Measurements from ENCODE around the gene TTC29.

The TTC29 gene

DNA sequence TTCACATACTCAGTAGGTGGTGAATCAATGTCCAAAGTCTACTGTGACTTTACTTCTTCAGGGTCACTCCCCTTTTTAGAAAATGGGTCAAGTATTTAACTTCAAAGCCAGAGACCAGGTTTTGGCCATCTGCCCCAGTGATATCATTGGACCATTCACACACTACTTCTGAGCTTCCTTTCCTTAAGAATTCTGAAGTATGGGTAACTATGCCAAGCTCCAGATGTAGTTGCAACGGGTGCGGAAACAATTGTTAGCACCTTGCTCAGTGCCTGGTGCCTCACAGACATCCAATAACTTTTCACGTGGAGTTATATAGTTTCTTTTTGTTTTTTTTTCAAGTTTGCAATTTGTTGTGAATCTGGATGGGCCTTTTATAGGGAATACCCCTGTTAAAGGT is 62.6 kb downstream of the TTC29 start:
- Histone ChIP-seq H3K9ac (ENCODE audit: low read length) (no peak overlapping the region), H3K27me3 (ENCODE audit: insufficient read depth, low read length) (no peaks in the 10 kb centered on the region), H3K4me2 (ENCODE audit: low read length) (no peak overlapping the region), H4K20me1 (ENCODE audit: insufficient read depth, low read length) (no peaks in the 10 kb centered on the region), H3K4me1 (ENCODE audit: insufficient read depth, low read length, severe bottlenecking) (no peaks in the 10 kb centered on the region), H2AFZ (ENCODE audit: low read length) (no peak overlapping the region), H3K9me2 (ENCODE audit: low read depth, low read length) (no peaks in the 10 kb centered on the region), H3K9me3 (ENCODE audit: low read length) (no peaks in the 10 kb centered on the region), H3K4me3 (ENCODE audit: low read depth, low read length, poor library complexity, severe bottlenecking) (no peak overlapping the region), H3F3A (ENCODE audit: insufficient read depth, low read length) (no peaks in the 10 kb centered on the region), H3K36me3 (ENCODE audit: insufficient read depth, low read length) (no peaks in the 10 kb centered on the region), H3K27ac (ENCODE audit: low read depth, low read length, poor library complexity, severe bottlenecking) (no peak overlapping the region), H3K79me2 (ENCODE audit: insufficient read depth, low read length) (no peaks in the 10 kb centered on the region)
- TF ChIP-seq, protein P1, sequence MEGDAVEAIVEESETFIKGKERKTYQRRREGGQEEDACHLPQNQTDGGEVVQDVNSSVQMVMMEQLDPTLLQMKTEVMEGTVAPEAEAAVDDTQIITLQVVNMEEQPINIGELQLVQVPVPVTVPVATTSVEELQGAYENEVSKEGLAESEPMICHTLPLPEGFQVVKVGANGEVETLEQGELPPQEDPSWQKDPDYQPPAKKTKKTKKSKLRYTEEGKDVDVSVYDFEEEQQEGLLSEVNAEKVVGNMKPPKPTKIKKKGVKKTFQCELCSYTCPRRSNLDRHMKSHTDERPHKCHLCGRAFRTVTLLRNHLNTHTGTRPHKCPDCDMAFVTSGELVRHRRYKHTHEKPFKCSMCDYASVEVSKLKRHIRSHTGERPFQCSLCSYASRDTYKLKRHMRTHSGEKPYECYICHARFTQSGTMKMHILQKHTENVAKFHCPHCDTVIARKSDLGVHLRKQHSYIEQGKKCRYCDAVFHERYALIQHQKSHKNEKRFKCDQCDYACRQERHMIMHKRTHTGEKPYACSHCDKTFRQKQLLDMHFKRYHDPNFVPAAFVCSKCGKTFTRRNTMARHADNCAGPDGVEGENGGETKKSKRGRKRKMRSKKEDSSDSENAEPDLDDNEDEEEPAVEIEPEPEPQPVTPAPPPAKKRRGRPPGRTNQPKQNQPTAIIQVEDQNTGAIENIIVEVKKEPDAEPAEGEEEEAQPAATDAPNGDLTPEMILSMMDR (IDR thresholded peaks at IDR 0.05; ENCODE audit: low read length) = no peak
- no peak for TF ChIP-seq EZH2 (IDR thresholded peaks at IDR 0.05; ENCODE audit: borderline replicate concordance, low read length)

- Histone ChIP-seq H3K36me3 (ENCODE audit: insufficient read depth, low read length) (no peaks in the 10 kb centered on the region), H3K27me3 (ENCODE audit: insufficient read depth, low read length) (no peaks in the 10 kb centered on the region), H3K27ac (ENCODE audit: low read depth, low read length, poor library complexity, severe bottlenecking) (no peak overlapping the region), H3K9me2 (ENCODE audit: low read depth, low read length) (no peaks in the 10 kb centered on the region), H3K4me2 (ENCODE audit: low read length) (no peak overlapping the region), H3F3A (ENCODE audit: insufficient read depth, low read length) (no peaks in the 10 kb centered on the region), H4K20me1 (ENCODE audit: insufficient read depth, low read length) (no peaks in the 10 kb centered on the region), H3K9ac (ENCODE audit: low read length) (no peak overlapping the region), H2AFZ (ENCODE audit: low read length) (no peak overlapping the region), H3K79me2 (ENCODE audit: insufficient read depth, low read length) (no peaks in the 10 kb centered on the region), H3K4me3 (ENCODE audit: low read depth, low read length, poor library complexity, severe bottlenecking) (no peak overlapping the region), H3K9me3 (ENCODE audit: low read length) (no peaks in the 10 kb centered on the region), H3K4me1 (ENCODE audit: insufficient read depth, low read length, severe bottlenecking) (no peaks in the 10 kb centered on the region)
- no peak for TF ChIP-seq EZH2 (IDR thresholded peaks at IDR 0.05; ENCODE audit: borderline replicate concordance, low read length)
- TF ChIP-seq, protein P1 (IDR thresholded peaks at IDR 0.05; ENCODE audit: low read length) = no peak
Measured at GRCh38 chr4:146857298-146857697, 88.4 kb downstream of the TTC29 start.

- Histone ChIP-seq H3K9ac (ENCODE audit: low read length) (no peak overlapping the region), H3F3A (ENCODE audit: insufficient read depth, low read length) (no peaks in the 10 kb centered on the region), H3K9me3 (ENCODE audit: low read length) (no peaks in the 10 kb centered on the region), H2AFZ (ENCODE audit: low read length) (no peak overlapping the region), H3K4me1 (ENCODE audit: insufficient read depth, low read length, severe bottlenecking) (no peaks in the 10 kb centered on the region), H3K9me2 (ENCODE audit: low read depth, low read length) (no peaks in the 10 kb centered on the region), H3K27ac (ENCODE audit: low read depth, low read length, poor library complexity, severe bottlenecking) (no peak overlapping the region), H4K20me1 (ENCODE audit: insufficient read depth, low read length) (no peaks in the 10 kb centered on the region), H3K79me2 (ENCODE audit: insufficient read depth, low read length) (no peaks in the 10 kb centered on the region), H3K4me2 (ENCODE audit: low read length) (no peak overlapping the region), H3K27me3 (ENCODE audit: insufficient read depth, low read length) (no peaks in the 10 kb centered on the region), H3K4me3 (ENCODE audit: low read depth, low read length, poor library complexity, severe bottlenecking) (no peak overlapping the region), H3K36me3 (ENCODE audit: insufficient read depth, low read length) (no peaks in the 10 kb centered on the region)
- TF ChIP-seq, protein P1 (IDR thresholded peaks at IDR 0.05; ENCODE audit: low read length) = no peak
- no peak for TF ChIP-seq EZH2 (IDR thresholded peaks at IDR 0.05; ENCODE audit: borderline replicate concordance, low read length)
Measured at GRCh38 chr4:146855761-146856160, 89.9 kb downstream of the TTC29 start.
